ENCODE measurements around the gene PARD3B.

- TF ChIP-seq, protein P1, sequence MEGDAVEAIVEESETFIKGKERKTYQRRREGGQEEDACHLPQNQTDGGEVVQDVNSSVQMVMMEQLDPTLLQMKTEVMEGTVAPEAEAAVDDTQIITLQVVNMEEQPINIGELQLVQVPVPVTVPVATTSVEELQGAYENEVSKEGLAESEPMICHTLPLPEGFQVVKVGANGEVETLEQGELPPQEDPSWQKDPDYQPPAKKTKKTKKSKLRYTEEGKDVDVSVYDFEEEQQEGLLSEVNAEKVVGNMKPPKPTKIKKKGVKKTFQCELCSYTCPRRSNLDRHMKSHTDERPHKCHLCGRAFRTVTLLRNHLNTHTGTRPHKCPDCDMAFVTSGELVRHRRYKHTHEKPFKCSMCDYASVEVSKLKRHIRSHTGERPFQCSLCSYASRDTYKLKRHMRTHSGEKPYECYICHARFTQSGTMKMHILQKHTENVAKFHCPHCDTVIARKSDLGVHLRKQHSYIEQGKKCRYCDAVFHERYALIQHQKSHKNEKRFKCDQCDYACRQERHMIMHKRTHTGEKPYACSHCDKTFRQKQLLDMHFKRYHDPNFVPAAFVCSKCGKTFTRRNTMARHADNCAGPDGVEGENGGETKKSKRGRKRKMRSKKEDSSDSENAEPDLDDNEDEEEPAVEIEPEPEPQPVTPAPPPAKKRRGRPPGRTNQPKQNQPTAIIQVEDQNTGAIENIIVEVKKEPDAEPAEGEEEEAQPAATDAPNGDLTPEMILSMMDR (IDR thresholded peaks at IDR 0.05) = no peak
- no peak for TF ChIP-seq POLR2A (IDR thresholded peaks at IDR 0.05)
Observed at GRCh38 chr2:204571911-204572310, 26.6 kb downstream of the PARD3B start.
